Peyer's patch (tissue), 4 donors: ENCODE results near the gene DENND4C. TPM values are rescaled to one million over a fixed set of nuclear protein-coding genes. Genes with fewer than 3 reads are reported as not detected.
A peak's percentile ranks its signal among the peaks of the same experiment; 100 is the strongest.
"Not testable (repeated sequence)": the region's sequence is repeated elsewhere in the genome, so short reads cannot be mapped to it uniquely, and the experiment has no call there.

Experiments
- DNase-seq, 3 donors: peaks; one replicate each; pipeline ENCODE4 v3.0.0-alpha.2; 2017 to 2019
- H3K27ac ChIP-seq, 4 donors: fragments of 200-600 bp; sonication (generic); one replicate each; pipeline ENCODE4 v1.5.1; 2016 to 2019
- H3K27me3 ChIP-seq, 2 donors: fragments of 200-600 bp; sonication (generic); one replicate each; pipeline ENCODE4 v1.5.1; 2019
- H3K36me3 ChIP-seq, 3 donors: fragments of 200-600 bp; sonication (generic); one replicate each; pipeline ENCODE4 v1.5.1; 2016 to 2019
- H3K4me1 ChIP-seq, 4 donors: fragments of 200-600 bp; sonication (generic); one replicate each; pipeline ENCODE4 v1.5.1; 2016 to 2019
- H3K4me3 ChIP-seq, 4 donors: fragments of 200-600 bp; sonication (generic); 1 replicate in 3 of 4; 2 replicates in 1 of 4; pipeline ENCODE4 v1.5.1; 2016 to 2019; ENCODE audit warnings: mild to moderate bottlenecking in 1 of 4
- H3K9me3 ChIP-seq, 4 donors: fragments of 200-600 bp; sonication (generic); one replicate each; pipeline ENCODE4 v1.5.1; 2016 to 2019; ENCODE audit warnings: mild to moderate bottlenecking in 1 of 4
- POLR2A ChIP-seq, 2 donors: fragments of 450-650 bp; IDR thresholded peaks; one replicate each; pipeline ENCODE4 v1.5.1; 2017; ENCODE audit warnings: antibody characterized with exemption in 2 of 2, mild to moderate bottlenecking in 2 of 2, moderate library complexity in 2 of 2
- total RNA-seq, 4 donors: library from RNA; depleted of rRNA; stranded (reverse); fragments of >200 nt; gene quantifications; one replicate each; pipeline ENCODE4 v1.1.0, GENCODE V29; 2016
- TF ChIP-seq, protein P1 (sequence below), 6 experiments: fragments of 450-650 bp in 4 of 6; fragments of 200-600 bp in 2 of 6; sonication (generic) in 1 of 6; IDR thresholded peaks; one replicate each; pipeline ENCODE4 v1.5.1; 2017 to 2019; ENCODE audit warnings: antibody characterized with exemption in 6 of 6, mild to moderate bottlenecking in 3 of 6, moderate library complexity in 1 of 6

Gene DENND4C
- total RNA-seq, 4 donors from 2014 or later, result 89.1 to 188 (median 154) TPM

DNA sequence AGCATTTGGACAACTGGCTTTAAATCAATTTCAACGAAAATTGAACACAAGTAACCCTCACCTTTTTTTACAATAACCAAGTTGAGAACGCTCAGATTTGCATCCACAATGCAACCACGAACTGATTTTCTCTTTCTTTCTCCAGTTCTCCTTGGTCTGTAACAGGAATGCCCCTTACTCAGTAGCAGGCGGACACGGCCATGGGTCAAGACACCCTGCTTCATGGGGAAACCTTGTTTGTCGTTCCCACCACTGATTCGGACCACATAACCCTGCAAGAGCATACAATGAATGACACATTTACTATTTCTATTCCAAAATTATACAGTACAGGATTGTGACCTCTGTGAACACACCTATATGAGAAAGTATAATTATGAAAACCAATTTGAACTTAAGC is 148.2 kb downstream of the DENND4C start:
- H3K4me3 ChIP-seq, result peak overlapping the region; percentile 58 to 81 (median 76)
- H3K4me1 ChIP-seq, result peaks cover 0 to 30% (median 4%) of the 10 kb centered on the region in 4 donors
- no peaks in the 10 kb centered on the region for H3K27me3 ChIP-seq
- peak overlapping the region in 1 of 4 donors; percentile 89 for H3K27ac ChIP-seq
- peak in 1 of 3 donors; percentile 42 for DNase-seq
- no peaks in the 10 kb centered on the region for H3K9me3 ChIP-seq
- TF ChIP-seq, protein P1, sequence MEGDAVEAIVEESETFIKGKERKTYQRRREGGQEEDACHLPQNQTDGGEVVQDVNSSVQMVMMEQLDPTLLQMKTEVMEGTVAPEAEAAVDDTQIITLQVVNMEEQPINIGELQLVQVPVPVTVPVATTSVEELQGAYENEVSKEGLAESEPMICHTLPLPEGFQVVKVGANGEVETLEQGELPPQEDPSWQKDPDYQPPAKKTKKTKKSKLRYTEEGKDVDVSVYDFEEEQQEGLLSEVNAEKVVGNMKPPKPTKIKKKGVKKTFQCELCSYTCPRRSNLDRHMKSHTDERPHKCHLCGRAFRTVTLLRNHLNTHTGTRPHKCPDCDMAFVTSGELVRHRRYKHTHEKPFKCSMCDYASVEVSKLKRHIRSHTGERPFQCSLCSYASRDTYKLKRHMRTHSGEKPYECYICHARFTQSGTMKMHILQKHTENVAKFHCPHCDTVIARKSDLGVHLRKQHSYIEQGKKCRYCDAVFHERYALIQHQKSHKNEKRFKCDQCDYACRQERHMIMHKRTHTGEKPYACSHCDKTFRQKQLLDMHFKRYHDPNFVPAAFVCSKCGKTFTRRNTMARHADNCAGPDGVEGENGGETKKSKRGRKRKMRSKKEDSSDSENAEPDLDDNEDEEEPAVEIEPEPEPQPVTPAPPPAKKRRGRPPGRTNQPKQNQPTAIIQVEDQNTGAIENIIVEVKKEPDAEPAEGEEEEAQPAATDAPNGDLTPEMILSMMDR (IDR thresholded peaks at IDR 0.05), result no peak
- no peak for TF ChIP-seq POLR2A (IDR thresholded peaks at IDR 0.05)
- H3K36me3 ChIP-seq, result peaks cover 0 to 50% (median 0%) of the 10 kb centered on the region in 3 donors

DNA sequence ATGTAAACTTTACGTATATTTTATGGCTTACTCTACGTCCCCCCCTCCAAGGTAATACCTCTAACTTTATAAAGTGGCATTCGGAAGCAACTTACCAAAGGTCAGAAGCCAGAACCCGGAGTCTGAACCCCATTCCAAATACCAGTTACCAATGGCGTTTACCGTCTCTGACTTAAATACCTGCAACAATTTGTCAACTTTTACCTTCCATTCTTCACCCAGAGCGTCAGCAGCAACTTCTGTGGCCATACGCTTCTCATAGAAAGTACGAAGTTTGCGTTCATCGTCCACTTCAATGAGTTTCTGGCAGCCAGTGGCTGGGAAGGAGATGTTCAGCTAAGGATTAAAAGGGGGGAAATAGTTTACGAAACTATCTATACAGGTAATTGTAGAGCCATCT is 148.8 kb downstream of the DENND4C start:
- Histone ChIP-seq H3K4me1 (peaks cover 0 to 30% (median 4%) of the 10 kb centered on the region in 4 donors), H3K9me3 (no peaks in the 10 kb centered on the region), H3K27me3 (no peaks in the 10 kb centered on the region), H3K4me3 (peak overlapping the region; percentile 58 to 81 (median 76)), H3K36me3 (peaks cover 0 to 44% (median 0%) of the 10 kb centered on the region in 3 donors), H3K27ac (peak overlapping the region; percentile 89 to 96 (median 92))
- TF ChIP-seq, protein P1 (IDR thresholded peaks at IDR 0.05), result peak in 1 of 6 experiments; percentile 3
- TF ChIP-seq POLR2A (IDR thresholded peaks at IDR 0.05), result peak in 1 of 2 donors; percentile 9
- DNase-seq, result no peak

DNA sequence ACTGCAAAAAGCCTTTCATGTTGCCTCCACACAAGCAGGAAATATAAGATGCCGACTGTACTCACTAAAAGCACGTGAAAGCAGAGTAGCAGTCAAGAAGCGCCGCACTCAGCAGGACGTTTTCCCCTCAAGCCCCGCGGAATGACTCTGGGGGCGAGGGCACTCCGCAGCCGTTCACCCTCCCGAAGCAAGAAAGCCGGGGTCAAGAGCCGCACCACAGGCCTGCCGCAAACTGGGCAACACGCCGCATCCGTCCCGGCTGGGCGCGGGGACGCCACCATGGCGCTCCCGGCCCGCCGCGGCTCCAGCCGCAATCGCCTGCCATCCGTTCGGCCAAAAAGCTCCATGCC is 149.2 kb downstream of the DENND4C start:
- DNase-seq, result peak in 2 of 3 donors; percentile 47 to 64
- Histone ChIP-seq H3K9me3 (no peaks in the 10 kb centered on the region), H3K27me3 (no peaks in the 10 kb centered on the region), H3K36me3 (peaks cover 0 to 40% (median 0%) of the 10 kb centered on the region in 3 donors), H3K27ac (peak overlapping the region; percentile 89 to 96 (median 92)), H3K4me1 (peaks cover 0 to 30% (median 4%) of the 10 kb centered on the region in 4 donors), H3K4me3 (peak overlapping the region; percentile 58 to 81 (median 76))
- no peak for TF ChIP-seq POLR2A (IDR thresholded peaks at IDR 0.05)
- TF ChIP-seq, protein P1 (IDR thresholded peaks at IDR 0.05), result no peak

DNA sequence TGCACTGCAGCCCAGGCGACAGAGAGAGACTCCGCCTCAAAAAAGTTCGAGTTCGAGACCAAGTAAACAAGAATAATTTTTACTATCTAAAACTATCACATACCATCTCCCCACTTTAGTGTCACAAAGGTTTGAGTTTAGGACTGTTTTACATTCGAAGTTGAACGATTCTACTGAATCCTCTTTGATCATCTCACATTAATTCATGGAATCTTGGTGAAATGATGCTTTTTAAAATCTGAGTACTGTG is 150.3 kb downstream of the DENND4C start:
- no peaks in the 10 kb centered on the region for H3K9me3 ChIP-seq
- peak overlapping the region; percentile 58 to 81 (median 76) for H3K4me3 ChIP-seq
- H3K27me3 ChIP-seq, result no peaks in the 10 kb centered on the region
- H3K36me3 ChIP-seq, result peaks cover 0 to 29% (median 0%) of the 10 kb centered on the region in 3 donors
- TF ChIP-seq POLR2A (IDR thresholded peaks at IDR 0.05), result no peak
- TF ChIP-seq, protein P1 (IDR thresholded peaks at IDR 0.05), result no peak
- H3K27ac ChIP-seq, result peak overlapping the region; percentile 89 to 96 (median 92)
- H3K4me1 ChIP-seq, result peaks cover 0 to 30% (median 4%) of the 10 kb centered on the region in 4 donors
- no peak for DNase-seq

DNA sequence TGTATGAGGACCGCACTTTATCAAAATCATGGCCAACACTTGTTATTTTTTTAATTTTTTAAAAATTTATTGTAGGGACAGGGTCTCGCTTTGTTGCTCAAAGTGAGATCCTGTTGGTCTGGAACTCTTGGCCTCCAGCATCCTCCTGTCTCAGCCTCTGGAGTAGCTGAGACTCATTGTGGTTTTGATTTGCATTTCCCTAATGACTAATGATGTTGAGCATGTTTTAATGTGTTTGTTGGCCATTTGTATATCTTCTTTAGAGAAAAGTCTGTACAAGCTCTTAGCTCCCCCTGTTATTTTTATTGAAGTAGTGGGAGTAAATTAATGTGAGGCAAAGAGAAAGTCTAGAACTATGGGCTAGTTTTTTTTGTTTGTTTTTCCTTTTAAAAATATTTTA is 151.2 kb downstream of the DENND4C start:
- H3K9me3 ChIP-seq, result no peaks in the 10 kb centered on the region
- TF ChIP-seq, protein P1 (IDR thresholded peaks at IDR 0.05), result no peak
- TF ChIP-seq POLR2A (IDR thresholded peaks at IDR 0.05), result no peak
- no peak for DNase-seq
- no peak overlapping the region for H3K4me3 ChIP-seq
- H3K36me3 ChIP-seq, result peaks cover 0 to 20% (median 0%) of the 10 kb centered on the region in 3 donors
- no peaks in the 10 kb centered on the region for H3K27me3 ChIP-seq
- no peak overlapping the region for H3K27ac ChIP-seq
- H3K4me1 ChIP-seq, result peaks cover 0 to 30% (median 4%) of the 10 kb centered on the region in 4 donors

DNA sequence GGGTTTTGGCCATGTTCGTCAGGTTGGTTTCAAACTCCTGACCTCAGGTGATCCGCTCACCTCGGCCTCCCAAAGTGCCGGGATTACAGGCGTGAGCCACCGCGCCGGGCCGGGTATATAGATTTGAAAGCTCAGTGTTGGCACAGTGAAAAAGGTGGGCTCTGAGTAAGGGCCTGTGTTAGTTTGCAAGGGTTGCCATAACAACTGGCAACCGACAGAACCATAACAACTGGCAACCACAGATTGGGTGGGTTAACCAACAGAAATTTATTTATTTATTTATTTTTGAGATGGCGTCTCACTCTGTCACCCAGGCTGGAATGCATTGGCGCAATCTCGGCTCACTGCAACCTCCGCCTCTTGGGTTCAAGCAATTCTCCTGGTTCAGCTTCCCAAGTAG is 154.7 kb downstream of the DENND4C start:
- H3K9me3 ChIP-seq, DNase-seq, H3K4me3 ChIP-seq, H3K27ac ChIP-seq, H3K4me1 ChIP-seq, H3K36me3 ChIP-seq, H3K27me3 ChIP-seq: not testable (repeated sequence)
